ENCODE data around the gene TNRC6B.

- TF ChIP-seq CTCF (IDR thresholded peaks at IDR 0.05; ENCODE audit: low read depth, low read length): no peak
- TF ChIP-seq MYC (IDR thresholded peaks at IDR 0.05; ENCODE audit: low read depth, low read length): no peak
- TF ChIP-seq MAX (IDR thresholded peaks at IDR 0.05; ENCODE audit: low read depth, low read length): no peak
- no peak for TF ChIP-seq POLR2A (IDR thresholded peaks at IDR 0.05; ENCODE audit: extremely low read depth, insufficient read length)
These were observed 131.9 kb downstream of the TNRC6B start for GRCh38 chr22:40309631-40310030.
